WI38 (cell line): ENCODE results near the gene DNAH14.
"Not testable (repeated sequence)": the region's sequence is repeated elsewhere in the genome, so short reads cannot be mapped to it uniquely, and the experiment has no call there.

ENCODE experiments used
- H3K4me3 ChIP-seq: 2 replicates; pipeline ENCODE4 v1.5.1; 2011; ENCODE audit warnings: low read depth, mild to moderate bottlenecking, control low read depth, low read length
- CTCF ChIP-seq: IDR thresholded peaks from 2 replicates; pipeline ENCODE4 v1.5.1; 2012; ENCODE audit warnings: low read depth, mild to moderate bottlenecking, control low read depth, low read length

Gene DNAH14

DNA sequence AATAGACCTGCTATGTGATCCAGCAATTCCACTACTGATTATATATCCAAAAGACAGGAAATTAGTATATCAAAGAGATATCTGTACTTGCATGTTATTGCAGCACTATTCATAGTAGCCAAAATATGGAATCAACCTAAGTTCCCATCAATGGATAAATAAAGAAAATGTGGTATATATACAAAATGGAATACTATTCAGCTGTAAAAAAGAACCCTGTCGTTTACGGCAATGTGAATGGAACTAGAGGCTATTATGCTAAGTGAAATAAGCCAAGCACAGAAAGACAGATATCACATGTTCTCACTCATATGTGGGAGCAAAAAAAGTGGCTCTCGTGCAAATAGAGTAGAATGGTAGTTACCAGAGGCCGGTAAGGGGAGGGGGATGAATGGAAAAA lies 9.2 kb downstream of the DNAH14 start:
- no peak for TF ChIP-seq CTCF
- no peak overlapping the region for H3K4me3 ChIP-seq

DNA sequence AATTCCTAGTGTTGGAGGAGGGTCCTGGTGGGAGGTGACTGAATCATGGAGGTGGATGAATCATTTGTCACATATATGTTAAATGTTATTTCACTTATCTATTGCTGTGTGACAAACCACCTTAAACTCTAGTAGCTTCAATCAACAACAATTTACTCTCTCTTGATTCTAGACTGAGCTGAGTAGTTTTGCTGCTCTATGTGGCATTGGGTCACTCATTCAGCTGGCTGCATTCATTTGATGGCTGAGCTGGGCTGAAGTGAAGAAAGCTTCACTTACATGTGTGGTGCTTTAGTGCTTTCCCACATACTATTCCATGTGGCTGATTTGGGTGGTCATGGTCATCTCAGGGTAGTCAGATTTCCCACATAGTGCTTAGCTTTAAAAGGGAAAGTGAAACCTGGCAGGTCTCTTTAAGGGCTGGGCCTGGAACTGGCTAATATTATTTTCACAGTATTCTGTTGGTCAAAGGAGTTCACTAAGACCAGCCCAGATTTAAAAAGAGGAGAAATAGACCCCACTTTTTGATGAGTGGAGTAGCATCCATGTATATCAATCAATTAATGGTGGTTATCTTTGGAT lies 10.5 kb downstream of the DNAH14 start:
- TF ChIP-seq CTCF = no peak
- no peak overlapping the region for H3K4me3 ChIP-seq

GRCh38 chr1:224940735-224941134 lies 11.3 kb downstream of the DNAH14 start:
- not testable (repeated sequence) for H3K4me3 ChIP-seq

GRCh38 chr1:224945651-224946348 lies 16.3 kb downstream of the DNAH14 start:
- not testable (repeated sequence) for H3K4me3 ChIP-seq

DNA sequence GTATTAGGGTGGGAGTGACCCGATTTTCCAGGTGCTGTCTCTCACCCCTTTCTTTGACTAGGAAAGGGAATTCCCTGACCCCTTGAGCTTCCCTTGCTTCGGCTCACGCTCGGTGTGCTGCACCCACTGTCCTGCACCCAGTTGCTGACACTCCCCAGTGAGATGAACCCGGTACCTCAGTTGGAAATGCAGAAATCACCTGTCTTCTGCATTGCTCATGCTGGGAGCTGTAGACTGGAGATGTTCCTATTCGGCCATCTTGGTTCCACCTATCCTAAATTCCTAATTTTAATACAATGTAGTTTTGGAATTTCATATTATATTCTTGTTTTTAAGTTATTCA lies 16.8 kb downstream of the DNAH14 start:
- H3K4me3 ChIP-seq = not testable (repeated sequence)

DNA sequence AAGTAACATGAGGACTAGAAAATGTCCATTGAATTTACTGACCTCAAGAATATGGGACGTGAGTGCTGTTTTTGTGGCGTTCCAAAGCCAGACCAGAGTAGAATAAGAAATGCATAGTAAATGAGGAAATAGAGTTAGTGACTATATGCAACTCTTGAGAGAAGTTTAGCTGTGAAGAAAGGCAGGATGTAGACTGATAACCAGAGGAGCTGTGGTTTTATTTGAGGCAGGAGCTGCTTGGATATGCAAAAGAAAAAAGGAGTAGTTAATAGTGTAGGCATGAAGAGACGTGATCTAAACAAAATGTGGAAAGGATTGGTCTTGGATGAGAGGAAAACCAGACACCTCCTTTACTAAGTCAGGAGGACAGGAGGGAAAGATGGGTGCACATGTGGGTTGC lies 28.2 kb downstream of the DNAH14 start:
- no peak overlapping the region for H3K4me3 ChIP-seq
- no peak for TF ChIP-seq CTCF

DNA sequence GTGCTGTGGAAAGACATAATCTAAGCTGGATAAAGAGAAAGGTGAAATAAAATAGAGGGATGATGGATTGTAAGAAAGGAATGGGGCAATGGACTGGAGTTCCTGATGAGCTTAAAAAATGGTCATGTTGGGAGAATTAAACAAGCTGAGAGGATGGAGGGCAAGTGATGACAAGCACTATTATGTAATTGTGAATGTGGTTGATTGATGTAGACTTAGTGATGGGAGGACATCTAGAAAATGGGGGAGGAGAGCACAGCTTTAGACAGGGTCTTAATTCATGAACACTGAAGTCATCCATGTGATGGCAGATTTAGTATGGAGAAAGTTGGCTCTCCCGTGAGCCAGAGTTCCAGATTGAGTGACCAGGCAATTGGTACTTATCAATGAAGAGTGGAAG lies 29.0 kb downstream of the DNAH14 start:
- TF ChIP-seq CTCF = no peak

GRCh38 chr1:224959115-224959514 lies 29.6 kb downstream of the DNAH14 start:
- no peak for TF ChIP-seq CTCF
- H3K4me3 ChIP-seq = no peak overlapping the region

More for the DNA sequence above, 29.0 kb downstream of the DNAH14 start:
- no peak overlapping the region for H3K4me3 ChIP-seq

DNA sequence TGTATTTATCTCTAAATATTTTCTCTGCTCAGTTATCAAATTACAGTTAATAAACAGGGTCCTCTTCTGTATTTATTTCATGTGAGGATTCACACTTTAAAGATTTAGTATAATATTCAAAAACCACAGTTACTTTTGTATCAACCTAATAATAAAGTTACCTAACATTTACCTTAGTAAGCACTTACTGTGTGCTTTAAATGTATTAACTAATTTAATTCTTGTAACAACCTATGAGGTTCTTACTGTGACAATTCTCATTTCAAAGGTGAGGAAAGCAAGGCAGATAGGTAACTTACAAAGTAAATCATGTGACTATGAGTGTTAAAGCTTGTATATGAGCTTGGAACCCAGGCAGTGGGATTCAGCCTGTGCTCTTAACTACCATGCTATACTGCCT lies 30.2 kb downstream of the DNAH14 start:
- H3K4me3 ChIP-seq = no peak overlapping the region
- TF ChIP-seq CTCF = no peak
